Measurements from ENCODE around the gene RASGEF1B. TPM values are rescaled to one million over a fixed set of nuclear protein-coding genes. Genes with fewer than 3 reads are reported as not detected.

RASGEF1B gene
- total RNA-seq, 1 donor from 2014 or later = 10.7 TPM

GRCh38 chr4:81471298-81471587 lies 464 bp downstream of the RASGEF1B start:
- Mint-ChIP-seq H3K27me3 (ENCODE audit: unreplicated experiment) (peaks cover 7% of the 10 kb centered on the region), H3K4me1 (ENCODE audit: unreplicated experiment) (peaks cover 24% of the 10 kb centered on the region), H3K36me3 (ENCODE audit: low read depth, unreplicated experiment) (no peaks in the 10 kb centered on the region), H3K4me3 (ENCODE audit: unreplicated experiment) (peak overlapping the region; percentile 99), H3K9me3 (ENCODE audit: unreplicated experiment) (no peaks in the 10 kb centered on the region), H3K27ac (ENCODE audit: unreplicated experiment) (peak overlapping the region; percentile 79)
- no peak for TF ChIP-seq CTCF (IDR thresholded peaks at IDR 0.05; ENCODE audit: unreplicated experiment)
- no peak for DNase-seq (ENCODE audit: low spot score)

GRCh38 chr4:81470456-81471297 lies 1.0 kb downstream of the RASGEF1B start:
- Mint-ChIP-seq H3K9me3 (ENCODE audit: unreplicated experiment) (no peaks in the 10 kb centered on the region), H3K27me3 (ENCODE audit: unreplicated experiment) (peaks cover 7% of the 10 kb centered on the region), H3K4me1 (ENCODE audit: unreplicated experiment) (peaks cover 24% of the 10 kb centered on the region), H3K27ac (ENCODE audit: unreplicated experiment) (peak overlapping the region; percentile 79), H3K36me3 (ENCODE audit: low read depth, unreplicated experiment) (no peaks in the 10 kb centered on the region), H3K4me3 (ENCODE audit: unreplicated experiment) (peak overlapping the region; percentile 99)
- no peak for TF ChIP-seq CTCF (IDR thresholded peaks at IDR 0.05; ENCODE audit: unreplicated experiment)
- DNase-seq (ENCODE audit: low spot score) = peak; percentile 25

DNA sequence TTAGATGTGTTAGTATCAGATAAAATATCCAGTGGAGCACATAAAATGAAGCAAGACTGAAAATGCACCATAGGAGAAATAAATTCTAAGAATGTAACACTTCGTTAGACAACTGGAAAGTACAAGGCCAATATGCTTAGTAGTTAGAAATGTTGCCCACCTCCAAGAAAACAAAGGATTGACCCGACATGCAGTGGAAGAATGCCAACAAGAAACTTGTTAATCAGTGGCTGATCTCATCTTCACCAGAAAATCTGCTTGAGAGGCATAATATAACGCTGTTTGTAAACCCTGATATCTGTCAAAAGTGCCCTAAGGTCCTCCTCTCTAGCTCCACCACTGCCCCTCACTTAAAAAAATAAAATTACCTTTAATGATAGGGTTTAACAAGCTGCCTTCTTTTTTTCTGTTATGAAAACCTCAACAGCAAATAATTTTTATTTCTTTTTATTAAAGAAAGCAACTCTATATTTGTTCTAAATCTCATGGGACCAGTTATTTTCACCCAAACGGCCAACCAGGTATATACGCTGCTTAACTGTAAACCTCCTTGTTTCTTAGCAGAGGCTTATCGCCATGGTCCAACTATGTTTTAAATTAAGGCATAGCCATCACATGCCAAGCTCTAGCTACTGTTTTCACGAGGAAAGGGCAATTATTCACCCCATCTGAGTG lies 1.8 kb downstream of the RASGEF1B start:
- H3K36me3 Mint-ChIP-seq (ENCODE audit: low read depth, unreplicated experiment) = no peaks in the 10 kb centered on the region
- peaks cover 21% of the 10 kb centered on the region for H3K4me1 Mint-ChIP-seq (ENCODE audit: unreplicated experiment)
- no peaks in the 10 kb centered on the region for H3K9me3 Mint-ChIP-seq (ENCODE audit: unreplicated experiment)
- peak overlapping the region; percentile 99 for H3K4me3 Mint-ChIP-seq (ENCODE audit: unreplicated experiment)
- no peak for DNase-seq (ENCODE audit: low spot score)
- H3K27me3 Mint-ChIP-seq (ENCODE audit: unreplicated experiment) = peaks cover 7% of the 10 kb centered on the region
- TF ChIP-seq CTCF (IDR thresholded peaks at IDR 0.05; ENCODE audit: unreplicated experiment) = no peak
- peak overlapping the region; percentile 0 for H3K27ac Mint-ChIP-seq (ENCODE audit: unreplicated experiment)

GRCh38 chr4:81468678-81469077 lies 3.0 kb downstream of the RASGEF1B start:
- peaks cover 18% of the 10 kb centered on the region for H3K4me1 Mint-ChIP-seq (ENCODE audit: unreplicated experiment)
- H3K27ac Mint-ChIP-seq (ENCODE audit: unreplicated experiment) = no peak overlapping the region
- no peaks in the 10 kb centered on the region for H3K9me3 Mint-ChIP-seq (ENCODE audit: unreplicated experiment)
- no peak overlapping the region for H3K4me3 Mint-ChIP-seq (ENCODE audit: unreplicated experiment)
- TF ChIP-seq CTCF (IDR thresholded peaks at IDR 0.05; ENCODE audit: unreplicated experiment) = no peak
- no peaks in the 10 kb centered on the region for H3K36me3 Mint-ChIP-seq (ENCODE audit: low read depth, unreplicated experiment)
- peaks cover 7% of the 10 kb centered on the region for H3K27me3 Mint-ChIP-seq (ENCODE audit: unreplicated experiment)
- DNase-seq (ENCODE audit: low spot score) = no peak

DNA sequence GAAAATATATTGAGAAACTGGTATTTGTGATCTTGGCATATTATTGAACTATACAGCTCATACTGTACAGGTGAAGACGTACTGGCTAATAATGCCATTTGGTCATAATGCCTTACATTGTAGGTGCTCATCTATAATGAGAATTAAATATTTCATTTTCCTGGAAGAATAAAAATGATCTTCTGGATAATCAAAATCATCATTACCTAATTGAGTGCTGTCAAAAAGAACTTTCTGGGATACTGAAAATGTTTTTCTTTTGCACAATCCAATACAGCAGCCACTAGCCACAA lies 4.1 kb downstream of the RASGEF1B start:
- DNase-seq (ENCODE audit: low spot score) = no peak
- TF ChIP-seq CTCF (IDR thresholded peaks at IDR 0.05; ENCODE audit: unreplicated experiment) = peak; percentile 42
- H3K4me3 Mint-ChIP-seq (ENCODE audit: unreplicated experiment) = no peak overlapping the region
- H3K27me3 Mint-ChIP-seq (ENCODE audit: unreplicated experiment) = peaks cover 2% of the 10 kb centered on the region
- no peaks in the 10 kb centered on the region for H3K36me3 Mint-ChIP-seq (ENCODE audit: low read depth, unreplicated experiment)
- no peaks in the 10 kb centered on the region for H3K9me3 Mint-ChIP-seq (ENCODE audit: unreplicated experiment)
- H3K4me1 Mint-ChIP-seq (ENCODE audit: unreplicated experiment) = peaks cover 18% of the 10 kb centered on the region
- no peak overlapping the region for H3K27ac Mint-ChIP-seq (ENCODE audit: unreplicated experiment)

Data from endothelial cell (in vitro differentiated cells).